Measurements from ENCODE around the gene CFL2. TPM values are rescaled to one million over a fixed set of nuclear protein-coding genes. Genes with fewer than 3 reads are reported as not detected.

The CFL2 gene
- total RNA-seq, 1 experiment from 2014 or later: 55.2 TPM

DNA sequence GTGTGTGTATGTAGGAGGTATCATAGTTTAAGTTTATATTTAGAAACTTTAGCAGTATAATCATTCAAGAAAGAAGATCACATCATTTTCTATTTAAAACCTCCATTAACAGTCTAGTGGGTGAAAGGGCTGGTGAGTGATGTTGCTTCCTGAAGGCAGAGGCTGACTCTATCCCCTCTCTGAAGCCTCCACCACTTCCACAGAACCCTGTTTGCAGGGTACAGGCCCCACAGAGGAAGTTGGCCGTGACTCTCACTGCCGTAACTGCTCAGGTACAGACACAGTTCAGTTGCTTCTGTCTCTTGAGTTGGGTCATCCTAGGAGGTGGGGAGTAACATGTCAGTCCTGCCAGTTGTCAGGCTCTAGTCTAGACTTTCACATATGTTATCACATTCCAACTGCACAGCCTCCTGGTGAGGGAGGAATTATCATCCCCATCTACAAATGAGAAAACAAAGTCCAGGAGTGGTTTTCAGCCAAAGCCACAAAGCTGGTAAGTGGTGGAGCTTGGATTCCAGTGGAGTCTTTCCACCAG lies 31.5 kb downstream of the CFL2 start:
- DNase-seq (ENCODE audit: low read depth, low spot score) (no peak), ATAC-seq (no peak)
- intact Hi-C loops (cut with micrococcal nuclease): no loop called here
- Histone ChIP-seq H3K9me3 (ENCODE audit: control insufficient read depth in 1 of 2, insufficient read depth in 1 of 2, low read depth in 1 of 2, low read length in 2 of 2) (no peaks in the 10 kb centered on the region), H3K36me3 (ENCODE audit: control insufficient read depth in 1 of 2, insufficient read depth in 2 of 2, low read length in 2 of 2) (no peaks in the 10 kb centered on the region), H2AFZ (ENCODE audit: low read depth, low read length, poor library complexity, severe bottlenecking) (no peak overlapping the region), H3K27me3 (ENCODE audit: insufficient read depth, low read length) (no peaks in the 10 kb centered on the region), H3K4me1 (ENCODE audit: control insufficient read depth in 1 of 2, insufficient read depth in 2 of 2, low read length in 2 of 2) (peaks cover 9 to 12% of the 10 kb centered on the region in 2 experiments), H3K79me2 (ENCODE audit: insufficient read depth, low read length) (no peaks in the 10 kb centered on the region), H3K9me2 (ENCODE audit: insufficient read depth) (no peaks in the 10 kb centered on the region), H3K27ac (ENCODE audit: low read depth, low read length) (no peak overlapping the region), H3K4me2 (ENCODE audit: low read length) (no peak overlapping the region), H3K4me3 (replicated peaks in 1 of 2; ENCODE audit: low read depth in 1 of 2, low read length in 2 of 2) (no peak overlapping the region), H3K9ac (ENCODE audit: low read length) (no peak overlapping the region), H4K20me1 (ENCODE audit: insufficient read depth) (no peaks in the 10 kb centered on the region)
- ChIA-PET RAD21 (ENCODE audit: low non-redundant PET in 1 of 2, low total read pairs in 2 of 2, uncharacterized antibody in 2 of 2, unreplicated experiment in 2 of 2) (no interaction called here), POLR2A (no interaction called here), CTCF (no interaction called here)
- TF ChIP-seq ELF1 (IDR thresholded peaks at IDR 0.05; ENCODE audit: borderline replicate concordance, low read depth): no peak
- TF ChIP-seq EGR1 (IDR thresholded peaks at IDR 0.05; ENCODE audit: low read depth): no peak
- no peak for TF ChIP-seq CBX3 (IDR thresholded peaks at IDR 0.05; ENCODE audit: low read depth)
- TF ChIP-seq, protein P1, sequence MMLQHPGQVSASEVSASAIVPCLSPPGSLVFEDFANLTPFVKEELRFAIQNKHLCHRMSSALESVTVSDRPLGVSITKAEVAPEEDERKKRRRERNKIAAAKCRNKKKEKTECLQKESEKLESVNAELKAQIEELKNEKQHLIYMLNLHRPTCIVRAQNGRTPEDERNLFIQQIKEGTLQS (IDR thresholded peaks at IDR 0.05): no peak
- TF ChIP-seq, protein P2, sequence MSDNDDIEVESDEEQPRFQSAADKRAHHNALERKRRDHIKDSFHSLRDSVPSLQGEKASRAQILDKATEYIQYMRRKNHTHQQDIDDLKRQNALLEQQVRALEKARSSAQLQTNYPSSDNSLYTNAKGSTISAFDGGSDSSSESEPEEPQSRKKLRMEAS (IDR thresholded peaks at IDR 0.05): no peak
- no peak for TF ChIP-seq YY1 (IDR thresholded peaks at IDR 0.05; ENCODE audit: extremely low read depth, insufficient replicate concordance, low read depth, low read length)
- no peak for TF ChIP-seq POLR2AphosphoS5 (IDR thresholded peaks at IDR 0.05; ENCODE audit: low read depth, low read length)
- TF ChIP-seq, protein P3, sequence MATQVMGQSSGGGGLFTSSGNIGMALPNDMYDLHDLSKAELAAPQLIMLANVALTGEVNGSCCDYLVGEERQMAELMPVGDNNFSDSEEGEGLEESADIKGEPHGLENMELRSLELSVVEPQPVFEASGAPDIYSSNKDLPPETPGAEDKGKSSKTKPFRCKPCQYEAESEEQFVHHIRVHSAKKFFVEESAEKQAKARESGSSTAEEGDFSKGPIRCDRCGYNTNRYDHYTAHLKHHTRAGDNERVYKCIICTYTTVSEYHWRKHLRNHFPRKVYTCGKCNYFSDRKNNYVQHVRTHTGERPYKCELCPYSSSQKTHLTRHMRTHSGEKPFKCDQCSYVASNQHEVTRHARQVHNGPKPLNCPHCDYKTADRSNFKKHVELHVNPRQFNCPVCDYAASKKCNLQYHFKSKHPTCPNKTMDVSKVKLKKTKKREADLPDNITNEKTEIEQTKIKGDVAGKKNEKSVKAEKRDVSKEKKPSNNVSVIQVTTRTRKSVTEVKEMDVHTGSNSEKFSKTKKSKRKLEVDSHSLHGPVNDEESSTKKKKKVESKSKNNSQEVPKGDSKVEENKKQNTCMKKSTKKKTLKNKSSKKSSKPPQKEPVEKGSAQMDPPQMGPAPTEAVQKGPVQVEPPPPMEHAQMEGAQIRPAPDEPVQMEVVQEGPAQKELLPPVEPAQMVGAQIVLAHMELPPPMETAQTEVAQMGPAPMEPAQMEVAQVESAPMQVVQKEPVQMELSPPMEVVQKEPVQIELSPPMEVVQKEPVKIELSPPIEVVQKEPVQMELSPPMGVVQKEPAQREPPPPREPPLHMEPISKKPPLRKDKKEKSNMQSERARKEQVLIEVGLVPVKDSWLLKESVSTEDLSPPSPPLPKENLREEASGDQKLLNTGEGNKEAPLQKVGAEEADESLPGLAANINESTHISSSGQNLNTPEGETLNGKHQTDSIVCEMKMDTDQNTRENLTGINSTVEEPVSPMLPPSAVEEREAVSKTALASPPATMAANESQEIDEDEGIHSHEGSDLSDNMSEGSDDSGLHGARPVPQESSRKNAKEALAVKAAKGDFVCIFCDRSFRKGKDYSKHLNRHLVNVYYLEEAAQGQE (IDR thresholded peaks at IDR 0.05; ENCODE audit: low read depth): no peak
- TF ChIP-seq ZFX (IDR thresholded peaks at IDR 0.05): no peak
- TF ChIP-seq FOSL1 (IDR thresholded peaks at IDR 0.05; ENCODE audit: low read depth): no peak
- no TSS peak for BruUV-seq (replicated peaks)

All from HCT116 (cell line).